ENCODE results near the gene TYMP.

TYMP gene

GRCh38 chr22:50504369-50505211 lies 25.2 kb downstream of the TYMP start:
- DNase-seq, result no peak

- no peak for DNase-seq
Observed at GRCh38 chr22:50503475-50504145, 26.2 kb downstream of the TYMP start.

GRCh38 chr22:50502628-50503474 lies 27.0 kb downstream of the TYMP start:
- DNase-seq, result no peak

GRCh38 chr22:50502096-50502495 lies 27.7 kb downstream of the TYMP start:
- DNase-seq, result no peak

- DNase-seq, result no peak
Observed at GRCh38 chr22:50500452-50500851, 29.4 kb downstream of the TYMP start.

GRCh38 chr22:50498322-50498890 lies 31.4 kb downstream of the TYMP start:
- DNase-seq, result peak; percentile 33 to 78 (median 56)

- no peak for DNase-seq
Observed at GRCh38 chr22:50497093-50497492, 32.7 kb downstream of the TYMP start.

- no peak for DNase-seq
Observed at GRCh38 chr22:50490531-50491308, 39.1 kb downstream of the TYMP start.

- no peak for DNase-seq
Observed at GRCh38 chr22:50489363-50490243, 40.2 kb downstream of the TYMP start.

GRCh38 chr22:50488886-50489285 lies 40.9 kb downstream of the TYMP start:
- no peak for DNase-seq

- DNase-seq, result no peak
Observed at GRCh38 chr22:50488006-50488677, 41.7 kb downstream of the TYMP start.

GRCh38 chr22:50487290-50488005 lies 42.4 kb downstream of the TYMP start:
- DNase-seq, result no peak

- DNase-seq, result no peak
Observed at GRCh38 chr22:50486561-50487289, 43.1 kb downstream of the TYMP start, which contains the start of gene MIOX. TSS of gene MIOX (plus strand) at chr22:50486859. CDS start at chr22:50486898, 39 bp downstream.

- DNase-seq, result no peak
Observed at GRCh38 chr22:50485221-50486131, 44.3 kb downstream of the TYMP start.

- DNase-seq, result no peak
Observed at GRCh38 chr22:50483977-50484853, 45.6 kb downstream of the TYMP start.

GRCh38 chr22:50483556-50483955 lies 46.3 kb downstream of the TYMP start:
- no peak for DNase-seq

- DNase-seq, result no peak
Observed at GRCh38 chr22:50483106-50483505, 46.7 kb downstream of the TYMP start.

Measured in stimulated activated naive CD4-positive, alpha-beta T cell (primary cell).